NCI-H2081 treated with DMSO at 0.1 percent for 48 hours (cell line): Measurements from ENCODE around the gene HK1.

Experiments
- DNase-seq: peaks from one replicate; lab custom pipeline; 2025; lab: John Stamatoyannopoulos, UW

HK1 gene

DNA sequence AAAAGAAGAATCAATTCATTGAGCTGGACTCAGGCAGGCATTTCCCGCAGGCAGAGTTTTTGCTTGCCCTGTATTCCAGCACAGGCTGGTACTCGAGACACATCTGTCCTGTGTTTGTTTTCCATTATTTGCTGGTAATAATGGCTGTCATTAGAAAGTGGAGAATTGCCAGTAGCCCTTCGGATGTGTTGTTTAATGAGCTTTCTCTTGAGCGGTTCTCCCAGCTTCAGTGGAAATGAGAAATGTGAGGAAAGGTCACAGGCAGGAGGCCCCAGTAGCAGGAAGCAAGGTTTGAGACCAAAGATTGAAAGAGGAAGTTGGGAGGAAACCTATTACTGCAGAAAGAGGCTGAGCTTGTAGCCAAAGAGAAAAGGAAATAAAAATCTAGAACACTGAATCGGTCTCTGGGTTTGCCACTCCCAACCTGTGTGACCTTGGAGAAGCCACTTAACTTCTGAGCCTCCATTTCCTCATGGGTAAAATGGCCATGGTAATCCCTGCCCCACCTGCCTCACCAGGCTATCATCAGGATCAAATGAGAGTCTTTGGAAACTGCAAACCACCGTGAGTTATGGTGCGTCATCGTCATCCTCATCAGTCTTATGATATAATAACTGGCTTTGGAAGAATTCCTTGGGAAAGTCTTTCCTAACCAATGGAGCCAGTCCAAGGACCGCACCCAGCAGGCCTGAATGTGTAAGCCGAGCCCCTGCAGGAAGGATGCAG is 70.7 kb downstream of the HK1 start:
- DNase-seq: peak; percentile 56

- no peak for DNase-seq
Observed at GRCh38 chr10:69349542-69349888, 71.2 kb downstream of the HK1 start.

DNA sequence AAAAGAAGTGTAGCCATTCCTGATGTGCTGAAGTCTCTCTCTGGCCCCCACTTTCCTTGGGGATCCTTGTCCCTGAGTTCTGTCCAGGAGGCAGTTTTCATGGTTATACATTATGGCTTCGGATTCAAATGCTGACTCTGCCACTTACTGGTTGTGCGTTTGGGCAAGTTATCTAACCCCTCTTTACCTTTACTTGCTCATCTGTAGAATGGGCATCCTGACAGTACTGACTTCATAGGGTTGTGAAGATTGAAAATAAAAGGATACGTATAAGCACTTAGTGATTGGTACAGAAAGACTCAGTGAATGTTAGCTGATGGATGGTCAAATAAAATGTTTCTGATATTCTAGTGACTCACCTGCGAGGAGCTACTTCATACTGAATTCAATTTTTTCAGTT is 73.3 kb downstream of the HK1 start:
- DNase-seq: no peak

GRCh38 chr10:69352569-69353264 is 74.4 kb downstream of the HK1 start:
- no peak for DNase-seq

GRCh38 chr10:69353977-69354635 is 75.8 kb downstream of the HK1 start:
- DNase-seq: no peak

GRCh38 chr10:69356187-69356586 is 77.9 kb downstream of the HK1 start:
- no peak for DNase-seq

- DNase-seq: no peak
Observed at GRCh38 chr10:69358148-69358795, 80.0 kb downstream of the HK1 start.

DNA sequence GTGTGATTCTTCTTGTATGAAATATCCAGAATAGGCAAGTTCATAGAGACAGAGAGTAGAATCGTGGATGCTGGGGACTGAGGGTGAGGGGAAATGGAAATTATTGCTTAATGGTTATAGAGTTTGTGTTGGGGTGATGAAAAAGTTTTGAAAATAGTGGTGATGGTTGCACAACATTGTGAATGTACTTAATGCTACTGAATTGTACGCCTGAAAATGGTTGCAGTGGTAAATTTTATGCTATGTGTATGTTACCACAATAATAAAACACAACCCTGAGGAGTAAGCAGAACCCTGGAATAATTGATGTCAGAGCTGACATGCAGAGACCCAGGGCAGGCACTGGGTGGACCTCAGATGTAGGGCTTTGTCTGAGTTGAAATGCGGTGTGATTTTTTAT is 80.9 kb downstream of the HK1 start:
- no peak for DNase-seq

DNA sequence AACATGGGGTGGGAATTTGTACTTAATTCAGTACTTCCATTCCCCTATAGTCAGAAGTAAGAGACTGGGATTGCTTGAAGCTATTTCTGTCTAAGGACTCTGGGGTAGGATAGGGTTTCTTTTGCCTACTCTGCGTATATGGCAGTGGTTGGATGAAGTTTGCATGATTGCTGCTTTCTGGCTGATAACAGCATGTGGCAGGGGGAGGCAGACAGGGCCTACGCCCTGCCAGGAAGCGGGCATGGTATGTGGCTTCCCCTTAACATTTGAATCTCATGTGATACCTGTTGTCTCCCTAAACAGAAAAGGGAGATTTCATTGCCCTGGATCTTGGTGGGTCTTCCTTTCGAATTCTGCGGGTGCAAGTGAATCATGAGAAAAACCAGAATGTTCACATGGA is 81.3 kb downstream of the HK1 start:
- no peak for DNase-seq

- DNase-seq: no peak
Observed at GRCh38 chr10:69360485-69361302, 82.4 kb downstream of the HK1 start.

DNA sequence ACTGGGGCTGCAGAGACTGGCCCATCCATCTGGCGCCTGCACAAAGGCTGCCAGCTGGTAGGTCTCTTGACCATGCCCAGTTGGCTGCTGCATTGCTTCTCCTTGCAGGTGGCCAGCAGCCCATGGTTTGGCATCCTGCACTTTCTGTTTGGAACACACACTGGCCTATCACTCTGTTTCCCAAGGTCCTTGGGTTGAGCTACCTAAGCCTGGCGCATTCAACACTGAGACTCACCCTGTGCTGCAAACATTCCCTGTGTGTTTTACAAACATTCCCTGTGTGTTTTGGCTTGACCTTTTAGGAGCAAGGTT is 83.0 kb downstream of the HK1 start:
- DNase-seq: no peak

DNA sequence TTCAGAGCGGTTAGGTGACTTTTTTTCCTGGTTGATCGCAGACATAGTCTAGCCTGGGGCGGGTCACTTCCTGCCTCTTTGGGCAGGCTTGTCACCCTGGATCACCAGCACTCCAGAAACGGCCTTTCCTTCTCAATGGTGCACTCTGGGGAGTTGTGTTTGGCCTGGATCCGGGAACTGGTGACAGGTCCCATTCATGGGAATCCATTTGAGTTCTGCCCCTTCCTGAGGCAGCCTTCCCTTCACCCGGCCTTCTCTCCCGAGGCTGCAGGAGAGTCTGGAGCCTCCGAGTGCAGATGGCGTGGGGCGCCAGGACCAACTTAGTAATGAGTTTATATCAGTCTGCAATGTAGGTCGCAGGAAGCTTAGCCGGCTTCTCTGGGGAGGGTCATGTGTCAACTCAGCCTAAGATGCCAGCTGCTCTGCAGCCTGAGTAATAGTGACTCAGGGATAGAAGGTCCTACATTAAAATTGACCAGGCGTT is 84.2 kb downstream of the HK1 start:
- DNase-seq: no peak

DNA sequence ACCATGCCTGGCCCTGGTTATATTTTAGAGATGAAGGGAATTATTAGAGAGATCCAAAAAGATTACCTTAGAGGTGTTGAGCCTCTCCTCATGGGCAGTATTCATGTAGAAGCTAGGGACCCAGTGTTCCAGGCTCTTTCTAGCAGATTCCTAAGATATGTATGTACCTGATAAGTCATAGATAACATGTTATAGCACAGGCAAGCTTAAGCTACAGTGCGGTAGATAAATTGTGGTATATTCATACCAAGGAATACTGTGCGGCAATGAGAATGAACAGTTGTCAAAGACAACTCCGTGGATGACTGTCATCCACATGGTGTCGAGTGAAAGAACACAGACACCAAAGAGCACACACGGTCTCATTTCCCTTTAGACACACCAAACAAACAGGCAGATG is 85.4 kb downstream of the HK1 start:
- no peak for DNase-seq

DNA sequence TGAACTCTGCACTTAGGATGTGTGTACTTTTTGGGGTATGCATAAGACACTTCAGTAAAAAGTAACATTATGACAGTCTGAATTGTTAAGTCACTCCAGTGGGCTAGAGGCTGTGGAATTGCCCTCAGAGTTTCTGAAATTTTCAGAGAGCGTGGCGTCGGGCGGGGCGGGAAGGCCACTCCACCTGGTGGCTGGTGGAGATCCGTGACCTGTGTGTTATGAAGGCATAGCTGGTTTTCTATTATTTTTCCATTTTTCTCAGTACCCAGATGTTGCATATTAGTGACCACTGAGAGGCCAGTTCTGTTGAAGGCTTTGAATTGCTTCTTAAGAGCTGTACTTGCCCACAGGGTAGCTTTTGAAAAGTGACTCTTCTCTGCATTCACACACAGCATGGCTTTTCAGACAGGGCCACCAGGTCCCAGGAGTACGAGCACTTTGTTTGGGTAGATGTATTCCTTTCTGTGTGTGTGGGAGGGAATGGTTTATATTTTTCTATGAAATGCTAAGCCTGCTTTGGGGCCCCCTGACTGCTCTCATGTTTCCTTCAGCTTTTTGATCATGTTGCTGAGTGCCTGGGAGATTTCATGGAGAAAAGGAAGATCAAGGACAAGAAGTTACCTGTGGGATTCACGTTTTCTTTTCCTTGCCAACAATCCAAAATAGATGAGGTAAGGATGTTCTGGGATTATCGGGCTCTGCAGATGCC is 86.1 kb downstream of the HK1 start:
- no peak for DNase-seq

DNA sequence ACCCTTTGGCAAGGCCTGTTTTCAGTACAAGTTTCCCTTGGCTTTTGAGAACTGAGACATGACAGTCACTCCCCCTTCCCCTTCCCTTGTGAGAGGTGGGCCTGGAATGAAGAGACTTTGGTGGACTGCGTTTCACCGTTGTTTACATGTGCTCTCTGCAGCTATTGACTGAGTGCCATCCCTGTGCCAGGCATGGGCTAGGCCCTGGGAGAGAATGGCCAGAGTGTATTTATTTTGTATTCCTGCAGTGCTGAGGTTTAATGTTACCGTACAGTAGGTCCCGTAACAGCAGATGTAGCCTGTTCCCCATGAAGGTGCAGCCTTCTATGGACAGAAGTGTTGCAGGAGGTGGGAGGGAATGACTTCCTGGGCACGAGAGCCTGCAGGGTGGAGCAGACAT is 88.4 kb downstream of the HK1 start:
- DNase-seq: no peak

GRCh38 chr10:69367469-69367868 is 89.2 kb downstream of the HK1 start:
- DNase-seq: no peak

DNA sequence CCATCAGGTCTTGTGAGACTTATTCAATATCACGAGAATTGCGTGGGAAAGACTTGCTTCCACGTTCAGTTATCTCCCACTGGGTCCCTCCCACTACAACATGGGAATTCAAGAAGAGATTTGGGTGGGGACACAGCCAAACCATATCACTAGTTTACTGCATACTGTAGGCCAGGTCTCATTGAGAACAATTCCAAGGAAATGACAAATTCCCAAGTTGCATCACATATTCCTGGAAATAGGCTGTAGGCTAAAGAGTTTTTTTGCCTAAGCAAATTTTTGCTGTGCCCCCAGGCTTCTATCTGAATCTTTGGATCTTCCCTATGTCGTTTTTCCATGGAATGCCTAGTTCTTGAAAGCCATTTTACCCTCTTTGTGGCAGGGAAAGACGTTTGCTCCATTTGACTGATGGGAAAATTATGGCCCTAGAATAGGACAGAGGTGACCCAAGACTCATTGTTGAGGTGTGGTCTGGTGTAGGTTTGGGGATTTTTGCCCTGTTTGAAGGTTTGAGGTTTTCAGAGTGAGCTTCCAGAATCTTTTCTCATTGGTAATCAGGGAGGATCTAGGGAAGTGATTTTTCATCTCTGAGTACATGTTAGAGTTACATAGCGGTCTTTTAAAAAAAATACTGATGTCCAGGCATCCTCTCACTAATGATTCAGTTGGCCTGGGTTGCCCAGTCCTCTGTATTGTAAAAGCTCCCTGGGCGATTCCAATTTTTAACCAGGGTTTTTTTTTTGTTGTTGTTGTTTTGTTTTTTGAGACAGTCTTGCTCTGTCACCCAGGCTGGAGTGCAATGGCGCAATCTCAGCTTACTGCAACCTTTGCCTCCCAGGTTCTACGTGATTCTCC is 94.1 kb downstream of the HK1 start:
- DNase-seq: no peak

- DNase-seq: no peak
Observed at GRCh38 chr10:69374242-69374641, 95.9 kb downstream of the HK1 start.

DNA sequence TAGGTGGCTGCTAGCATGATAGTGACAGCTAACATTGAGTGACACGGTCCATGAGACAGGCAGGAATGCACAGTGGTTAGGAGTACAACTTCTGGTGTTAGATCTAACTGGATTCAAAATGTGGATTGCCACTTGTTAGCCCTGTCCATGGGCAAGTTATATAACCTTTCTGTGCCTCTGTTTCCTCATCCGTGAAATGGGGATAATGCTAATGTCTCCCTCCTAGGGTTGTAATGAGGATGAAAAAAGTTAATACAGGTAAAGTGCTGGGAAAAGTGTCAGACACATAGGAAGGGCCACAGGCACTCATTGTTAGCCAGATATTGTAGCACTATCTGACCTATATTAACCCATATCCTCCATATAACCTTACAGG is 96.6 kb downstream of the HK1 start:
- DNase-seq: no peak

DNA sequence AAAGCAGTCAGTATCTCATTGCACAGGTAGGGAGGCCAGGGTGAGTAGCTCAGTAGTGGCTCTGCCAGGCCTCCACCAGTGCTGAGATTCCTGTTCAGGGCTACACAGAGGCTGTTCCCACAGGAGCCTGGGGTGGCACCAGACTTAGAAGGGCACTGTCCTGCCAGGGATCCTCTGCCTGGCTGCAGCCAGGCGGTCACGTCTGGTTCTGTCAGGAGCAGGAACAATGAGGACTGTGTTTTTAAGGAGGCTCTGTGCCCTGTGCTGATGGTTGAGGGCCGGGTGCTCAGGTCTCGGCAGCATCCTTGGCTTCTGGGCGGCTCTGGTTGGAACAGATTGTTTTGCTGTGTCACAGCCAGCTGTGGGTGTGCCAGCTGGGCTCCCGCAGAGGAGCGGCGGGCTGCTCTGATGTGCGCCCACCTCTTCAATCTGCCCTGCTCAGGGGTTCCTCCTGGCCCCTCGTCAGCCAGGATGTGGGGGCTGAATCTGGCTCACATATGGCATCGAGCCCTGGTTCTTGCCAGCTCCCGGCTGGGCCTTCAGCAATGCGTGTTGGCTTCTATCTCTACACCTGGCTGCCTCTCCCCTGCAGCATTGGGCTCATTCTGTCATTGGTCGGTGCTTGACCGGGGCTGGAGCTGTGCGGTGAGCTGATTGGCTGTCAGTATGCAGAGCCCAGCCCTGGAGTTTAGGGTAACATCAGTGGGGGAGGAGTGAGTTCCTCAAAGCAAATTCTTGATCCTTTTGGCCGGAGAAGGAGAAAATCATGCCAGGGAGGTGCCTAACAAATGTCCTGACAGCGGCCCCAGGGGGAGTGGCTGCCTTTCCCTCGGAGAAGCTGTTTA is 97.2 kb downstream of the HK1 start:
- no peak for DNase-seq
